ENCODE data around the gene TMEM164.

The TMEM164 gene

GRCh38 chrX:110001740-110002299, 1.1 kb upstream of the TMEM164 start:
- no peaks in the 10 kb centered on the region for H3K4me1 ChIP-seq
- no peaks in the 10 kb centered on the region for H3K27me3 ChIP-seq
- no peaks in the 10 kb centered on the region for H3K9me3 ChIP-seq
- TF ChIP-seq CTCF (IDR thresholded peaks at IDR 0.05; ENCODE audit: low read depth, low read length) = no peak
- DNase-seq = no peak
- H3K36me3 ChIP-seq = no peaks in the 10 kb centered on the region
- peak overlapping the region; percentile 63 for H3K4me3 ChIP-seq (ENCODE audit: low read depth, low read length)

- peaks cover 6% of the 10 kb centered on the region; the same call in 1 of the 2 replicates for H3K4me1 ChIP-seq
- peak overlapping the region; percentile 63 for H3K4me3 ChIP-seq (ENCODE audit: low read depth, low read length)
- DNase-seq = no peak
- no peaks in the 10 kb centered on the region for H3K27me3 ChIP-seq
- H3K9me3 ChIP-seq = no peaks in the 10 kb centered on the region
- H3K36me3 ChIP-seq = no peaks in the 10 kb centered on the region
- TF ChIP-seq CTCF (IDR thresholded peaks at IDR 0.05; ENCODE audit: low read depth, low read length) = no peak
These were observed 548 bp downstream of the TMEM164 start for GRCh38 chrX:110003167-110004156.

GRCh38 chrX:110004215-110004614, 1.3 kb downstream of the TMEM164 start:
- no peak for TF ChIP-seq CTCF (IDR thresholded peaks at IDR 0.05; ENCODE audit: low read depth, low read length)
- Histone ChIP-seq H3K36me3 (no peaks in the 10 kb centered on the region), H3K4me1 (peaks cover 6% of the 10 kb centered on the region; the same call in 1 of the 2 replicates), H3K4me3 (ENCODE audit: low read depth, low read length) (no peak overlapping the region; the same call in 1 of the 2 replicates), H3K9me3 (no peaks in the 10 kb centered on the region), H3K27me3 (no peaks in the 10 kb centered on the region)
- DNase-seq = no peak

GRCh38 chrX:110004731-110005369, 1.9 kb downstream of the TMEM164 start:
- Histone ChIP-seq H3K4me3 (ENCODE audit: low read depth, low read length) (no peak overlapping the region), H3K36me3 (no peaks in the 10 kb centered on the region), H3K9me3 (no peaks in the 10 kb centered on the region), H3K27me3 (no peaks in the 10 kb centered on the region), H3K4me1 (peaks cover 6% of the 10 kb centered on the region; the same call in 1 of the 2 replicates)
- no peak for TF ChIP-seq CTCF (IDR thresholded peaks at IDR 0.05; ENCODE audit: low read depth, low read length)
- no peak for DNase-seq

GRCh38 chrX:110006161-110006560, 3.2 kb downstream of the TMEM164 start:
- no peak overlapping the region for H3K4me3 ChIP-seq (ENCODE audit: low read depth, low read length)
- H3K27me3 ChIP-seq = no peaks in the 10 kb centered on the region
- TF ChIP-seq CTCF (IDR thresholded peaks at IDR 0.05; ENCODE audit: low read depth, low read length) = no peak
- DNase-seq = no peak
- no peaks in the 10 kb centered on the region for H3K36me3 ChIP-seq
- peaks cover 6% of the 10 kb centered on the region; the same call in 1 of the 2 replicates for H3K4me1 ChIP-seq
- H3K9me3 ChIP-seq = no peaks in the 10 kb centered on the region
